HCT116 (cell line): Measurements from ENCODE around the gene NOXA1. TPM values are rescaled to one million over a fixed set of nuclear protein-coding genes. Genes with fewer than 3 reads are reported as not detected.
"Not testable (repeated sequence)": the region's sequence is repeated elsewhere in the genome, so short reads cannot be mapped to it uniquely, and the experiment has no call there.

Source experiments
- ATAC-seq: fragments of 200-7000 bp; cut with Tn5 transposase; 2 replicates; pipeline ENCODE4 v1.9.1; 2020; ENCODE audit warnings: mild to moderate bottlenecking, moderate library complexity
- BruUV-seq: library from RNA; stranded (reverse); fragments of 400-500 nt; replicated peaks from 2 replicates; lab custom pipeline; 2021; lab: Mats Ljungman, UMichigan
- CTCF ChIA-PET: fragments of 300-600 bp; sonication (Branson Sonifier 250); formaldehyde crosslinking; loops from one replicate; lab custom pipeline; 2021; ENCODE audit warnings: antibody characterized with exemption; lab: Charles Lee
- POLR2A ChIA-PET: fragments of 300-600, 350-600 bp; sonication (Branson Sonifier 250); formaldehyde crosslinking; loops from one replicate; lab custom pipeline; 2021; ENCODE audit warnings: antibody characterized with exemption; lab: Charles Lee
- RAD21 ChIA-PET, 2 experiments: fragments of 300-600 bp; sonication (Branson Sonifier 250); formaldehyde crosslinking; loops; one replicate each; lab custom pipeline; 2023; ENCODE audit warnings: low total read pairs in 2 of 2; ENCODE audit not compliant: uncharacterized antibody in 2 of 2, unreplicated experiment in 2 of 2, low non-redundant PET in 1 of 2; lab: Charles Lee
- DNase-seq: peaks from one replicate; pipeline ENCODE4 v3.0.0-alpha.2; 2010; ENCODE audit warnings: low read depth, low spot score
- H2AFZ ChIP-seq: fragments of 200-600 bp; shearing (Covaris generic), sonication (generic); 2 replicates; pipeline ENCODE4 v1.6.1; 2017; ENCODE audit warnings: low read depth, mixed run types, mixed read lengths, antibody characterized with exemption, low read length; ENCODE audit not compliant: poor library complexity, severe bottlenecking
- H3K27ac ChIP-seq: 2 replicates; pipeline ENCODE4 v1.5.1; 2012; ENCODE audit warnings: low read depth, low read length
- H3K27me3 ChIP-seq: fragments of 200-600 bp; sonication (generic); 2 replicates; pipeline ENCODE4 v1.6.1; 2016; ENCODE audit warnings: mixed run types, low read length, mixed read lengths; ENCODE audit not compliant: insufficient read depth
- H3K36me3 ChIP-seq, 2 experiments: fragments of 200-500 bp in 1 of 2; fragments of 200-600 bp in 1 of 2; sonication (Bioruptor generic) in 1 of 2; sonication (generic) in 1 of 2; 2 replicates each; pipeline versions ENCODE4 v1.5.1 to v1.6.1; 2014 to 2016; ENCODE audit warnings: low read length in 2 of 2, inconsistent platforms in 1 of 2, mixed read lengths in 1 of 2, mixed run types in 1 of 2; ENCODE audit not compliant: insufficient read depth in 2 of 2, control insufficient read depth in 1 of 2
- H3K4me1 ChIP-seq, 2 experiments: fragments of 200-600 bp in 1 of 2; sonication (generic) in 1 of 2; 2 replicates each; pipeline versions ENCODE4 v1.5.1 to v1.6.1; 2012 to 2017; ENCODE audit warnings: low read length in 2 of 2, inconsistent platforms in 1 of 2, mild to moderate bottlenecking in 1 of 2, mixed read lengths in 1 of 2, mixed run types in 1 of 2, moderate library complexity in 1 of 2; ENCODE audit not compliant: insufficient read depth in 2 of 2, control insufficient read depth in 1 of 2
- H3K4me2 ChIP-seq: fragments of 200-600 bp; sonication (generic); 2 replicates; pipeline ENCODE4 v1.6.1; 2017; ENCODE audit warnings: mixed run types, low read length, mixed read lengths
- H3K4me3 ChIP-seq, 2 experiments: fragments of 200-600 bp in 1 of 2; sonication (generic) in 1 of 2; replicated peaks in 1 of 2; 2 replicates each; pipeline ENCODE4 v1.5.1; 2011 to 2016; ENCODE audit warnings: low read length in 2 of 2, control low read depth in 1 of 2, low read depth in 1 of 2, mild to moderate bottlenecking in 1 of 2, mixed read lengths in 1 of 2, mixed run types in 1 of 2
- H3K79me2 ChIP-seq: fragments of 200-600 bp; sonication (generic); 2 replicates; pipeline ENCODE4 v1.6.1; 2017; ENCODE audit warnings: mild to moderate bottlenecking, mixed run types, low read length, moderate library complexity, mixed read lengths; ENCODE audit not compliant: insufficient read depth
- H3K9ac ChIP-seq: fragments of 200-600 bp; sonication (generic); 2 replicates; pipeline ENCODE4 v1.6.1; 2016; ENCODE audit warnings: low read length, mixed read lengths
- H3K9me2 ChIP-seq: fragments of 200-600 bp; sonication (generic), shearing (Covaris generic); 2 replicates; pipeline ENCODE4 v1.6.1; 2017; ENCODE audit warnings: mixed run types, mild to moderate bottlenecking, moderate library complexity; ENCODE audit not compliant: insufficient read depth
- H3K9me3 ChIP-seq, 2 experiments: fragments of 200-500 bp in 1 of 2; fragments of 200-600 bp in 1 of 2; sonication (Bioruptor generic) in 1 of 2; sonication (generic) in 1 of 2; 2 replicates each; pipeline ENCODE4 v1.6.1; 2014 to 2017; ENCODE audit warnings: low read length in 2 of 2, mixed read lengths in 2 of 2, inconsistent platforms in 1 of 2, low read depth in 1 of 2, mild to moderate bottlenecking in 1 of 2, mixed run types in 1 of 2, moderate library complexity in 1 of 2; ENCODE audit not compliant: control insufficient read depth in 1 of 2, insufficient read depth in 1 of 2
- H4K20me1 ChIP-seq: fragments of 200-600 bp; sonication (generic), shearing (Covaris generic); 2 replicates; pipeline ENCODE4 v1.6.1; 2017; ENCODE audit warnings: mixed run types, mild to moderate bottlenecking, moderate library complexity; ENCODE audit not compliant: insufficient read depth
- EZH2 ChIP-seq: fragments of 200-600 bp; sonication (generic); IDR thresholded peaks from 2 replicates; pipeline ENCODE4 v1.6.1; 2017; ENCODE audit warnings: antibody characterized with exemption, mixed run types
- intact Hi-C: fragments of 100-400 bp; cut with micrococcal nuclease; formaldehyde crosslinking; loops from 2 replicates; pipeline ENCODE4 v1.10.0; 2022
- total RNA-seq: library from RNA; stranded (reverse); gene quantifications from one replicate; pipeline ENCODE4 v1.2.1, GENCODE V29; 2021; ENCODE audit not compliant: unreplicated experiment
- TF ChIP-seq, protein P1 (sequence below): IDR thresholded peaks from 2 replicates; pipeline ENCODE4 v1.6.1; 2012

Gene NOXA1
- total RNA-seq, 1 experiment from 2014 or later: 13.2 TPM

DNA sequence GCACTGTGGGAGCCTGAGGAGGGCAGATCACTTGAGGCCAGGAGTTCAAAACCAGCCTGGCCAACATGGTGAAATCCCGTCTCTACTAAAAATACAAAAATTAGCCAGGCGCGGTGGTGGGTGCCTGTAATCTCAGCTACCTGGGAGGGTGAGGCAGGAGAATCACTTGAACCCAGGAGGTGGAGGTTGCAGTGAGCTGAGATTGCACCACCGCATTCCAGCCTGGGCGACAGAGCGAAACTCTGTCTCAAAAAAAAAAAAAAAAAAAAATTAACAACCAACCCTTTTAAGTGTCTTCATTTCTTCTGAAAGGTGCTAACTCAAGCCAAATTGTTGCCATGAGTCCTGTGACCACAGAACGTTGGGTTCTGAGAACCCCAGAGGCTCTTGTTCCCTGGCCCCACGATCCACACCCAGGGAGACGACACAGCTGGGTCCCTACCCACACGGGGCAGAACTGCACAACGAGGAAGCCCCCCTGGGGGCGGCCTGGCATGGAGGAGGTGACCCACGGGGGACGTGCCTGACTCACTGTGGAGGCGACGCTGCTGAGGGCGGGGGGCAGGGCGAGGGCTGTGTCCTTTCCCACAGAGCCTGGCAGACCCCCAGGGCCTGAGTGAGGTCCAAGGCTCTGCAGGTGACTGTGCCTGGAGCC is 12.8 kb upstream of the NOXA1 start:
- Histone ChIP-seq H3K4me3 (peak overlapping the region in 1 of 2 experiments; percentile 55; a peak in 1 of 4 replicates), H3K79me2 (peaks cover 17% of the 10 kb centered on the region; the same call in 1 of the 2 replicates), H3K4me2 (peak overlapping the region; percentile 88), H3K4me1 (peaks cover 47 to 72% of the 10 kb centered on the region in 2 experiments), H3K9ac (peak overlapping the region; percentile 65), H3K27ac (peak overlapping the region; percentile 95; the same call in 1 of the 2 replicates)
- CTCF ChIA-PET: interaction anchor here (2.1 kb wide), 1 partner anchor 108 kb away, joined by 5 read pairs; the partner anchor contains the start of gene NRARP
- H3K9me2 ChIP-seq, H2AFZ ChIP-seq, H3K36me3 ChIP-seq, DNase-seq, H3K9me3 ChIP-seq, H4K20me1 ChIP-seq, intact Hi-C loops, H3K27me3 ChIP-seq, BruUV-seq, ATAC-seq, RAD21 ChIA-PET: not testable (repeated sequence)
- POLR2A ChIA-PET: interaction anchor here (0.9 kb wide), 1 partner anchor 108 kb away, joined by 3 read pairs; the partner anchor contains the start of gene NRARP

DNA sequence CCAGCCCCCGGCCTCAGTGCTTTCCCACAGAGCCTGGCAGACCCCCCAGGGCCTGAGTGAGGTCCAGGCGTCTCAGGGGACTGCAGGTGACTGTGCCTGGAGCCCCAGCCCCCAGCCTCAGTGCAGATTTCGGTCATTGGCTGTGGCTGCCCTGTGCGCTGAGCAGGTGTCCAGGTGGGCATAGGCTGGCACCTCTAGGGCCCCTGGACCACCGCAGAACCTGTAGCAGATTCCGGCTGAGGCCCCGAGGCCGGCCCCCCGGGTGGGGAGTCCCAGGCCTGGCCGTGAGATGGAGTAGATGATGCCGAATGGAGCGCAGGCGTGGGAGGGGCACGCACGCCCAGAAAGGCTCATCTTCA is 12.3 kb upstream of the NOXA1 start:
- no peaks in the 10 kb centered on the region for H3K36me3 ChIP-seq
- POLR2A ChIA-PET: interaction anchor here (0.6 kb wide), 1 partner anchor 109 kb away, joined by 3 read pairs; no protein-coding TSS in a partner anchor
- CTCF ChIA-PET: interaction anchor here (2.1 kb wide), 1 partner anchor 109 kb away, joined by 5 read pairs; the partner anchor contains the start of gene NRARP
- H2AFZ ChIP-seq: no peak overlapping the region
- RAD21 ChIA-PET: no interaction called here
- intact Hi-C loops: no loop called here
- H4K20me1 ChIP-seq: no peaks in the 10 kb centered on the region
- peaks cover 22% of the 10 kb centered on the region; the same call in 1 of the 2 replicates for H3K79me2 ChIP-seq
- ATAC-seq (no peak), DNase-seq (no peak)
- H3K27ac ChIP-seq: peak overlapping the region; percentile 95
- no TSS peak for BruUV-seq
- peaks cover 47 to 72% of the 10 kb centered on the region in 2 experiments for H3K4me1 ChIP-seq
- H3K4me2 ChIP-seq: peak overlapping the region; percentile 88
- no peaks in the 10 kb centered on the region for H3K9me3 ChIP-seq
- peak overlapping the region; percentile 65 for H3K9ac ChIP-seq
- H3K9me2 ChIP-seq: no peaks in the 10 kb centered on the region
- H3K4me3 ChIP-seq: peak overlapping the region; percentile 32 to 55
- H3K27me3 ChIP-seq: no peaks in the 10 kb centered on the region
- TF ChIP-seq, protein P1, sequence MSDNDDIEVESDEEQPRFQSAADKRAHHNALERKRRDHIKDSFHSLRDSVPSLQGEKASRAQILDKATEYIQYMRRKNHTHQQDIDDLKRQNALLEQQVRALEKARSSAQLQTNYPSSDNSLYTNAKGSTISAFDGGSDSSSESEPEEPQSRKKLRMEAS: no peak
- no peak for TF ChIP-seq EZH2
